ENCODE data around the gene BRSK1. TPM values are rescaled to one million over a fixed set of nuclear protein-coding genes. Genes with fewer than 3 reads are reported as not detected.

The BRSK1 gene
- total and polyA plus RNA-seq, 2 of the 13 experiments (the other 11 are each of a cell fraction or from before 2014, with no cell fraction given) = 0.18 to 1.2 TPM

DNA sequence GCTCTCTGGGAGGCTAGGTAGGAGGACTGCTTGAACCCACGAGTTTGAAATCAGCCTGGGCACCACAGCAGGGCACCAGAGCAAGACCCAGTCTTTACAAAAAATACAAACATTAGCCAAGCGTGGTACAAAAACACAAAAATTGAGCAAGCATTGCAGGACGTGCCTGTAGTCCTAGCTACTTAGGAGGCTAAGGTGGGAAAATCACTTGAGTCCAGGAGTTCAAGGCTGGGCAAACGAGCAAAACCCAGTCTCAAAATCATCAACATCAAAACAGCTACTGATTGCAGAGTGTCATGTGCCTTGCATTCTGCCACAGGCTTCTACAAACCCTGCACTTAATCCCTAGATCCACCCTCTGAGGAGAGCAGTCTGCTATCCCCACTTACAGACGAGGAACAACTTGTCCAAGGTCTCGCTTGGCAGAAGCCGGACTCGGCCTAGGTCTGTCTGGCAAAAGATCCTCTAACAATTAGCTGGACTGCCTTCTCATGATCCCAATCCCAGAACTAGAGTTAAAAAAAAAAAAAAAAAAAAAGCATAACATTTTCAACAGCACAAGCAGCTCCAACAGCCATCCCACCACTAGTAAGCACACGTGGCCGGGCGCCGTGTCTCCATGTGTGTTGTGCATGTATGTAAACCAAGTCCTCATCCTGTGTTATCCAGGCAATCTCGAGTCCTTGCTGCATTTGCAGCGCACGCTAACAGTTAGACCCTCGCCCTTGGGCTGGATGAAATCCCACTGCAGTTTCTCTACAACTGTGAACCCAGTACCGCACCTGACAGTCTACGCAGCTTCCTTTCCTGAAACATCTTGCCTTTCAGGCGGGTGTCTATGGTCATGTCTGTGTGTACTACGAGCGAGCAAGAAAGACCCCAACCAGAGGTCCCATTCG, 27.0 kb upstream of the BRSK1 start (continued):
- no peak for TF ChIP-seq ZNF367 (CRISPR knock-in tag; IDR thresholded peaks at IDR 0.05; ENCODE audit: borderline replicate concordance)
- no peak for TF ChIP-seq ZNF180 (CRISPR knock-in tag; IDR thresholded peaks at IDR 0.05; ENCODE audit: borderline replicate concordance, low read depth)
- no peak for TF ChIP-seq SRSF1 (optimal IDR thresholded peaks at IDR 0.05; ENCODE audit: low read depth, low read length)
- no peak for TF ChIP-seq ZNF10 (CRISPR knock-in tag; IDR thresholded peaks at IDR 0.05; ENCODE audit: borderline replicate concordance, low read depth)
- TF ChIP-seq, protein P1, sequence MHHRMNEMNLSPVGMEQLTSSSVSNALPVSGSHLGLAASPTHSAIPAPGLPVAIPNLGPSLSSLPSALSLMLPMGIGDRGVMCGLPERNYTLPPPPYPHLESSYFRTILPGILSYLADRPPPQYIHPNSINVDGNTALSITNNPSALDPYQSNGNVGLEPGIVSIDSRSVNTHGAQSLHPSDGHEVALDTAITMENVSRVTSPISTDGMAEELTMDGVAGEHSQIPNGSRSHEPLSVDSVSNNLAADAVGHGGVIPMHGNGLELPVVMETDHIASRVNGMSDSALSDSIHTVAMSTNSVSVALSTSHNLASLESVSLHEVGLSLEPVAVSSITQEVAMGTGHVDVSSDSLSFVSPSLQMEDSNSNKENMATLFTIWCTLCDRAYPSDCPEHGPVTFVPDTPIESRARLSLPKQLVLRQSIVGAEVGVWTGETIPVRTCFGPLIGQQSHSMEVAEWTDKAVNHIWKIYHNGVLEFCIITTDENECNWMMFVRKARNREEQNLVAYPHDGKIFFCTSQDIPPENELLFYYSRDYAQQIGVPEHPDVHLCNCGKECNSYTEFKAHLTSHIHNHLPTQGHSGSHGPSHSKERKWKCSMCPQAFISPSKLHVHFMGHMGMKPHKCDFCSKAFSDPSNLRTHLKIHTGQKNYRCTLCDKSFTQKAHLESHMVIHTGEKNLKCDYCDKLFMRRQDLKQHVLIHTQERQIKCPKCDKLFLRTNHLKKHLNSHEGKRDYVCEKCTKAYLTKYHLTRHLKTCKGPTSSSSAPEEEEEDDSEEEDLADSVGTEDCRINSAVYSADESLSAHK (CRISPR knock-in tag; IDR thresholded peaks at IDR 0.05; ENCODE audit: borderline replicate concordance) = no peak
- no peak for TF ChIP-seq HNRNPUL1 (IDR thresholded peaks at IDR 0.05; ENCODE audit: low read depth, low read length)
- no peak for TF ChIP-seq HOXA7 (CRISPR knock-in tag; IDR thresholded peaks at IDR 0.05)
- TF ChIP-seq ZNF737 (CRISPR knock-in tag; IDR thresholded peaks at IDR 0.05; ENCODE audit: borderline replicate concordance) = no peak
- no peak for TF ChIP-seq ZNF577 (CRISPR knock-in tag; IDR thresholded peaks at IDR 0.05; ENCODE audit: borderline replicate concordance, low read depth)
- TF ChIP-seq TP53 (CRISPR knock-in tag; conservative IDR thresholded peaks at IDR 0.05) = no peak
- 0 out of 2 replicates have a peak, but pooled peaks have one; percentile 30 for TF ChIP-seq SOX5 (CRISPR knock-in tag; IDR thresholded peaks at IDR 0.05; ENCODE audit: borderline replicate concordance)
- no peak for TF ChIP-seq ZFP36L2 (CRISPR knock-in tag; IDR thresholded peaks at IDR 0.05)
- TF ChIP-seq TMF1 (CRISPR knock-in tag; IDR thresholded peaks at IDR 0.05; ENCODE audit: low read depth) = no peak
- TF ChIP-seq ZNF160 (CRISPR knock-in tag; IDR thresholded peaks at IDR 0.05) = no peak
- no peak for TF ChIP-seq SOX6 (IDR thresholded peaks at IDR 0.05)
- TF ChIP-seq SOX6 (CRISPR knock-in tag; IDR thresholded peaks at IDR 0.05) = no peak; the same call in 1 of the 2 replicates
- TF ChIP-seq ZFP41 (CRISPR knock-in tag; IDR thresholded peaks at IDR 0.05; ENCODE audit: borderline replicate concordance) = no peak
- TF ChIP-seq ZNF460 (CRISPR knock-in tag; IDR thresholded peaks at IDR 0.05; ENCODE audit: borderline replicate concordance) = no peak
- TF ChIP-seq ZBTB7B (CRISPR knock-in tag; IDR thresholded peaks at IDR 0.05) = no peak
- TF ChIP-seq KLF13 (CRISPR knock-in tag; IDR thresholded peaks at IDR 0.05) = no peak
- TF ChIP-seq HNF1A (IDR thresholded peaks at IDR 0.05; ENCODE audit: low read depth) = no peak
- no peak for TF ChIP-seq HNF1A (CRISPR knock-in tag; IDR thresholded peaks at IDR 0.05; ENCODE audit: borderline replicate concordance)
- no peak for TF ChIP-seq KLF12 (CRISPR knock-in tag; IDR thresholded peaks at IDR 0.05; ENCODE audit: borderline replicate concordance)
- no peak for TF ChIP-seq CHD4 (IDR thresholded peaks at IDR 0.05; ENCODE audit: borderline replicate concordance, low read length)
